Tibial artery (tissue), 4 donors: ENCODE results near the gene SERPINH1.

Source experiments
- DNase-seq, 2 donors: peaks; one replicate each; pipeline ENCODE4 v3.0.0-alpha.2; 2019
- H3K27ac ChIP-seq, 2 donors: fragments of 200-600 bp; sonication (generic) in 1 of 2; 1 replicate in 1 of 2; 2 replicates in 1 of 2; pipeline ENCODE4 v1.5.1; 2018 to 2019; ENCODE audit warnings: mild to moderate bottlenecking in 1 of 2
- H3K27me3 ChIP-seq, 2 donors: fragments of 200-600 bp; sonication (generic) in 1 of 2; one replicate each; pipeline versions ENCODE4 v1.5.1 to v1.6.0; 2016 to 2019
- H3K36me3 ChIP-seq, 3 donors: fragments of 200-600 bp; sonication (generic) in 2 of 3; one replicate each; pipeline ENCODE4 v1.5.1; 2016 to 2019; ENCODE audit warnings: mild to moderate bottlenecking in 2 of 3
- H3K4me1 ChIP-seq, 4 donors: fragments of 200-600 bp; sonication (generic) in 2 of 4; 1 replicate in 3 of 4; 2 replicates in 1 of 4; pipeline ENCODE4 v1.5.1; 2016 to 2019
- H3K4me3 ChIP-seq, 2 donors: fragments of 200-600 bp; sonication (generic) in 1 of 2; 1 replicate in 1 of 2; 2 replicates in 1 of 2; pipeline ENCODE4 v1.5.1; 2018 to 2019; ENCODE audit warnings: mild to moderate bottlenecking in 2 of 2
- H3K9me3 ChIP-seq, 3 donors: fragments of 200-600 bp; sonication (generic) in 1 of 3; one replicate each; pipeline ENCODE4 v1.5.1; 2016 to 2019
- intact Hi-C: fragments of 100-400 bp; cut with DNase I; formaldehyde crosslinking; loops from one replicate; pipeline ENCODE4 v1.15.0; 2023; ENCODE audit warnings: low total_unique reads
- TF ChIP-seq, protein P1 (sequence below), 2 experiments: fragments of 200-600 bp in 1 of 2; fragments of 450-650 bp in 1 of 2; IDR thresholded peaks; one replicate each; pipeline ENCODE4 v1.5.1; 2017 to 2019; ENCODE audit warnings: antibody characterized with exemption in 2 of 2, mild to moderate bottlenecking in 1 of 2, moderate library complexity in 1 of 2

The SERPINH1 gene

DNA sequence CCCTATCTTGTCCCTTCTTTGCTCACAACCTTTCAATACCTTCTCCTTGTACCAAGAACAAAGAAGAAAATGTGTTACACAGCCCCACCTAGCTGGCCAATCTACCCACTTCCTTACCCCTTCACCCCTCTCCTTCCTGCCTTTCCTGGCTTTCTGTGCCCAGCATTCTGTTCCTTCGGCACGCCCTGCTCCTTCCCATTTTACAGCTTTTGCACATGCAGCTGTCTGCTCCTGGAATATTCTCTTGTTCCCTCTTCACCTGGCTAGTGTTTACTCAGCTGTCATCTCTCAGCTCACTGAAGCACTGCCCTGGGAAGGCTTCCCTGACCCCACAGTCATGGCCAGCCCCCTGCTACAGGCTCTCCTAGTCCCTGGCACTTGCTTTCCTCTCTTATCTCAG, 30.7 kb downstream of the SERPINH1 start:
- H3K9me3 ChIP-seq: no peaks in the 10 kb centered on the region
- H3K27ac ChIP-seq: no peak overlapping the region
- no peaks in the 10 kb centered on the region for H3K36me3 ChIP-seq
- intact Hi-C loops: loop anchor here (10.0 kb wide), 1 partner anchor 82 kb away; no protein-coding TSS in a partner anchor
- no peaks in the 10 kb centered on the region for H3K27me3 ChIP-seq
- H3K4me1 ChIP-seq: no peaks in the 10 kb centered on the region
- no peak for DNase-seq
- no peak overlapping the region for H3K4me3 ChIP-seq
- TF ChIP-seq, protein P1, sequence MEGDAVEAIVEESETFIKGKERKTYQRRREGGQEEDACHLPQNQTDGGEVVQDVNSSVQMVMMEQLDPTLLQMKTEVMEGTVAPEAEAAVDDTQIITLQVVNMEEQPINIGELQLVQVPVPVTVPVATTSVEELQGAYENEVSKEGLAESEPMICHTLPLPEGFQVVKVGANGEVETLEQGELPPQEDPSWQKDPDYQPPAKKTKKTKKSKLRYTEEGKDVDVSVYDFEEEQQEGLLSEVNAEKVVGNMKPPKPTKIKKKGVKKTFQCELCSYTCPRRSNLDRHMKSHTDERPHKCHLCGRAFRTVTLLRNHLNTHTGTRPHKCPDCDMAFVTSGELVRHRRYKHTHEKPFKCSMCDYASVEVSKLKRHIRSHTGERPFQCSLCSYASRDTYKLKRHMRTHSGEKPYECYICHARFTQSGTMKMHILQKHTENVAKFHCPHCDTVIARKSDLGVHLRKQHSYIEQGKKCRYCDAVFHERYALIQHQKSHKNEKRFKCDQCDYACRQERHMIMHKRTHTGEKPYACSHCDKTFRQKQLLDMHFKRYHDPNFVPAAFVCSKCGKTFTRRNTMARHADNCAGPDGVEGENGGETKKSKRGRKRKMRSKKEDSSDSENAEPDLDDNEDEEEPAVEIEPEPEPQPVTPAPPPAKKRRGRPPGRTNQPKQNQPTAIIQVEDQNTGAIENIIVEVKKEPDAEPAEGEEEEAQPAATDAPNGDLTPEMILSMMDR (IDR thresholded peaks at IDR 0.05): no peak

DNA sequence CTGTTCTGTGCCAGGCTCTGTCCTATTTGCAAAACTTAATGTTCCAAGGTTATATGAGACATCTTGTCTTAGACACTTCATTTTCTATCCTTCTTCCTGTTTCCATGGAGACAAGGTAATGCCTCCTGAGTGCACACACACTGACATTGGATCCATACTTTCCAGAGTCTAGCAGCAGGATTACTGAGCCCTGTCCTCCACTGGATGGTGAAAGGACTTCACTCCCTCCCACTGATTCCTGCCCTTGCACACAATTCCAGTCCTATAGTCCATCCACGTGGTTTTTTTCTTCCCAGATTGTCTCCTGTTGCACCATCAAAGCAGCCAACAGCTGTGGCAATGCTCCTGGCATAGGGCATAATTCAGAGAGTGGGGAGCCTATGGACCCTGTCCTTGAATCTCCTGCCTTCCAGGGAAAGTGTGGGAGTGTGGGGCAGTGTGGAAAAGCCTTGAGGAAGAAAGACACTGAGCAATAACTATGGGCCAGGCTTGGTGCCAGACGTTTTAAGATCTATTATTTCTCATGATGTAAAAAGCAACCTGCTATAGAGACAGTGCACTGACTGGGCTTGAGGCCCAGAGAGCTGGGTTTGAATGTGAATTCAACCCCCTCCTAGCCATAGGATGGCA, 31.3 kb downstream of the SERPINH1 start:
- DNase-seq: no peak
- H3K9me3 ChIP-seq: no peaks in the 10 kb centered on the region
- no peak overlapping the region for H3K4me3 ChIP-seq
- TF ChIP-seq, protein P1 (IDR thresholded peaks at IDR 0.05): no peak
- no peak overlapping the region for H3K27ac ChIP-seq
- no peaks in the 10 kb centered on the region for H3K27me3 ChIP-seq
- intact Hi-C loops: loop anchor here (10.0 kb wide), 1 partner anchor 81 kb away; no protein-coding TSS in a partner anchor
- H3K4me1 ChIP-seq: no peaks in the 10 kb centered on the region
- no peaks in the 10 kb centered on the region for H3K36me3 ChIP-seq

DNA sequence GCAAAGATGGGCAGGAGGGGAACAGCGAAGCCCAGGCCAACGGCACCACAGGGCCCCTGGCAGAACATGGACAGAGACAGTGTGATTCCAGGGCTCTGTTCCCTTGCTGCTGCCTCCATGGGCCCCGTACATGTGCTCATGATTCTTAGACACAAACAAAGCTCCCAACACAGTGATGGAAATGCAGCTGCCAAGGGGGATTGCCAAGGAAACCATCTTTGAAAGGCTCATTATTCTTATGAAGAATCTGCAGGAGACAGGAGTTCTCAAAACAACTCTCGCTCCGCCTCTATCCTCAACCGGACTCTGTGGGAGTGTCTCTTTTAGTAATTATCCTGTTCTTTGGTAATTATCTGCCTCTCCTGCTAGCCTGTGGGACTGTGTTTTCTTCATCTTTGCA, 32.2 kb downstream of the SERPINH1 start:
- H3K9me3 ChIP-seq: no peaks in the 10 kb centered on the region
- H3K27ac ChIP-seq: no peak overlapping the region
- TF ChIP-seq, protein P1 (IDR thresholded peaks at IDR 0.05): no peak
- no peak overlapping the region for H3K4me3 ChIP-seq
- H3K36me3 ChIP-seq: no peaks in the 10 kb centered on the region
- no peaks in the 10 kb centered on the region for H3K4me1 ChIP-seq
- H3K27me3 ChIP-seq: no peaks in the 10 kb centered on the region
- intact Hi-C loops: loop anchor here (10.0 kb wide), 1 partner anchor 81 kb away; no protein-coding TSS in a partner anchor
- no peak for DNase-seq

DNA sequence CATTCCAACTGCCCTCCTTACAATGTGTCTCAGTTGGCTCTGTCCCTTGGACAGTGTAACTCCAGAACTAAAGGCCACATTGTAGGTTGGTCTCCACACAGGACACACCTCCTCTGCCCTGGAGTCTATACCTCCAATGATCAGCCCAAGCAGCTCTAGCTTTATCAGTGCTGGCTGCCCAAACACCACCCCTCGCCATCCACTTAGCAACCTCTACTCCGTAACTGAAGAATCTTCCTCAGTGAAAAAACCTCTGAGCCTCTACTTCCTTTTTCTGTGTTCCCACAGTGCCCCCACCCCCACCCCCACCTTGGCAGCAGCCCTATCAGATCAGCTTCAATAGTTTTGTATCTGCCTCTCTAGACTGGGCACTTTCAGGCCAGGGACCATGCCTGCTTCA, 33.4 kb downstream of the SERPINH1 start:
- no peak for DNase-seq
- Histone ChIP-seq H3K9me3 (no peaks in the 10 kb centered on the region), H3K36me3 (no peaks in the 10 kb centered on the region), H3K4me1 (no peaks in the 10 kb centered on the region), H3K27me3 (no peaks in the 10 kb centered on the region), H3K27ac (no peak overlapping the region), H3K4me3 (no peak overlapping the region)
- intact Hi-C loops: loop anchor here (10.0 kb wide), 1 partner anchor 79 kb away; no protein-coding TSS in a partner anchor
- TF ChIP-seq, protein P1 (IDR thresholded peaks at IDR 0.05): no peak

DNA sequence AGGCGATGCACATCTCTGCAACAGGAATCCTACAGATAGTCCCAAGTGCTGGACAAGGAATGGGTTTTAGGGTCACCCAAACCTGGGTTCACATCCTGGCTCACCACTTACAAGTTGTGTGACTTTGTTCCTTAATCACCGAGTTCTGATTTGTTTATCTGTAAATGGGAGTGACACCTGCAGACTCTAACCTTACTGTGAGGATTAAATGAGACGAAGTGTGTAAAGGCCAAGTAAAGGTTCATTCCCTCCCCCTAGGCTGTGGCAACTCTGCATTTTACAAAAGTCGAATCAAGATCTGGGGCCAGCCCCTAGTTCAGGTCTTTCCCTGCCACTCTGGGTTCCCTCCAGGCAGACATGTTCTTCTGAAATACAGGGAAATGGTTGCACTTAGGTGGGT, 34.9 kb downstream of the SERPINH1 start:
- H3K36me3 ChIP-seq: no peaks in the 10 kb centered on the region
- intact Hi-C loops: loop anchor here (10.0 kb wide), 1 partner anchor 78 kb away; no protein-coding TSS in a partner anchor
- H3K4me1 ChIP-seq: no peaks in the 10 kb centered on the region
- no peak overlapping the region for H3K27ac ChIP-seq
- H3K27me3 ChIP-seq: no peaks in the 10 kb centered on the region
- H3K4me3 ChIP-seq: no peak overlapping the region
- no peak for DNase-seq
- no peaks in the 10 kb centered on the region for H3K9me3 ChIP-seq
- TF ChIP-seq, protein P1 (IDR thresholded peaks at IDR 0.05): no peak
